IPS-18c (cell line): Measurements from ENCODE around the gene FLRT1.

Experiments used
- H3K4me3 ChIP-seq: 2 replicates; pipeline ENCODE4 v1.7.0; 2013; ENCODE audit warnings: low read depth, mild to moderate bottlenecking, low read length, moderate library complexity; ENCODE audit not compliant: insufficient read depth
- H3K9me3 ChIP-seq: one replicate; pipeline ENCODE4 v1.6.1; 2013; ENCODE audit warnings: mild to moderate bottlenecking, low read length, moderate library complexity; ENCODE audit not compliant: control insufficient read depth, insufficient read depth

The FLRT1 gene

GRCh38 chr11:64084146-64084950 is 48.6 kb downstream of the FLRT1 start:
- Histone ChIP-seq H3K4me3 (no peak overlapping the region; the same call in 1 of the 2 replicates), H3K9me3 (no peaks in the 10 kb centered on the region)

GRCh38 chr11:64084951-64085710 is 49.4 kb downstream of the FLRT1 start:
- no peak overlapping the region for H3K4me3 ChIP-seq
- H3K9me3 ChIP-seq, result no peaks in the 10 kb centered on the region
